Kidney (tissue), 14 donors: ENCODE data around the gene NLRP12. TPM values are rescaled to one million over a fixed set of nuclear protein-coding genes. Genes with fewer than 3 reads are reported as not detected.

Experiments used
- DNase-seq, 5 donors: peaks; one replicate each; pipeline ENCODE4 v3.0.0-alpha.2; 2013 to 2020
- FAIRE-seq: peaks from 2 replicates; lab custom pipeline; 2012; peaks lifted over from hg19 to GRCh38; lab: Jason Lieb, UNC
- H3K27ac ChIP-seq, 2 donors: one replicate each; pipeline ENCODE4 v1.7.0; 2013; ENCODE audit warnings: low read depth in 2 of 2, low read length in 2 of 2, inconsistent platforms in 1 of 2
- H3K27me3 ChIP-seq: one replicate; pipeline ENCODE4 v1.7.1; 2013; ENCODE audit warnings: low read length, inconsistent platforms; ENCODE audit not compliant: control insufficient read depth, insufficient read depth
- H3K36me3 ChIP-seq, 3 donors: one replicate each; pipeline versions ENCODE4 v1.7.0 to v1.7.1; 2013; ENCODE audit warnings: low read length in 3 of 3, control low read depth in 1 of 3, inconsistent platforms in 1 of 3; ENCODE audit not compliant: insufficient read depth in 3 of 3, control insufficient read depth in 2 of 3
- H3K4me1 ChIP-seq, 3 donors: one replicate each; pipeline versions ENCODE4 v1.7.0 to v1.7.1; 2013; ENCODE audit warnings: low read length in 3 of 3, inconsistent platforms in 1 of 3, low read depth in 1 of 3; ENCODE audit not compliant: control insufficient read depth in 2 of 3, insufficient read depth in 2 of 3
- H3K4me3 ChIP-seq, 3 donors: one replicate each; pipeline versions ENCODE4 v1.7.0 to v1.8.1; 2013; ENCODE audit warnings: low read length in 3 of 3, control low read depth in 1 of 3, inconsistent platforms in 1 of 3
- H3K9ac ChIP-seq, 3 donors: one replicate each; pipeline versions ENCODE4 v1.7.0 to v1.7.1; 2013; ENCODE audit warnings: low read length in 3 of 3, control low read depth in 1 of 3, inconsistent platforms in 1 of 3
- H3K9me3 ChIP-seq, 3 donors: one replicate each; pipeline versions ENCODE4 v1.7.0 to v1.7.1; 2013; ENCODE audit warnings: low read length in 3 of 3, control low read depth in 1 of 3, inconsistent platforms in 1 of 3; ENCODE audit not compliant: control insufficient read depth in 2 of 3, insufficient read depth in 1 of 3
- intact Hi-C: fragments of 100-400 bp; cut with DNase I; formaldehyde crosslinking; loops from one replicate; pipeline ENCODE4 v1.11.1; 2022
- polyA plus RNA-seq: library from polyadenylated mRNA; stranded (reverse); fragments of 350-450 nt; fragmentation: Illumina TruSeq; extraction: RNeasy Lipid Tissue Mini Kit (QIAGEN cat#74804); gene quantifications from one replicate; pipeline ENCODE4 v1.2.3, GENCODE V29; 2014; ENCODE audit warnings: low read depth, low replicate concordance; ENCODE audit not compliant: insufficient read depth
- total RNA-seq: library from RNA; stranded (reverse); fragmentation: NEBNext Ultra II Directional; extraction: Animal tissue kit (Norgen Biotek cat#: 25700); gene quantifications from one replicate; pipeline ENCODE4 v1.2.1, GENCODE V29; 2021
- TF ChIP-seq, protein P1 (sequence below): IDR thresholded peaks from 3 replicates; pipeline ENCODE4 v1.5.1; 2012; ENCODE audit warnings: mild to moderate bottlenecking, moderate library complexity, borderline replicate concordance; ENCODE audit not compliant: insufficient read depth; ENCODE audit errors: extremely low read depth
- donor health status: control.
- donor health status: control.
- donor health status: control.
- donor health status: control.
- donor health status: control.
- donor health status: DM: yes; HTN: yes; CAD: no.
- donor health status: Normal renal cell carcinoma (clear cell type).

NLRP12 gene
- total and polyA plus RNA-seq, 2 donors from 2014 or later, result 1.1 TPM; not detected in 1

DNA sequence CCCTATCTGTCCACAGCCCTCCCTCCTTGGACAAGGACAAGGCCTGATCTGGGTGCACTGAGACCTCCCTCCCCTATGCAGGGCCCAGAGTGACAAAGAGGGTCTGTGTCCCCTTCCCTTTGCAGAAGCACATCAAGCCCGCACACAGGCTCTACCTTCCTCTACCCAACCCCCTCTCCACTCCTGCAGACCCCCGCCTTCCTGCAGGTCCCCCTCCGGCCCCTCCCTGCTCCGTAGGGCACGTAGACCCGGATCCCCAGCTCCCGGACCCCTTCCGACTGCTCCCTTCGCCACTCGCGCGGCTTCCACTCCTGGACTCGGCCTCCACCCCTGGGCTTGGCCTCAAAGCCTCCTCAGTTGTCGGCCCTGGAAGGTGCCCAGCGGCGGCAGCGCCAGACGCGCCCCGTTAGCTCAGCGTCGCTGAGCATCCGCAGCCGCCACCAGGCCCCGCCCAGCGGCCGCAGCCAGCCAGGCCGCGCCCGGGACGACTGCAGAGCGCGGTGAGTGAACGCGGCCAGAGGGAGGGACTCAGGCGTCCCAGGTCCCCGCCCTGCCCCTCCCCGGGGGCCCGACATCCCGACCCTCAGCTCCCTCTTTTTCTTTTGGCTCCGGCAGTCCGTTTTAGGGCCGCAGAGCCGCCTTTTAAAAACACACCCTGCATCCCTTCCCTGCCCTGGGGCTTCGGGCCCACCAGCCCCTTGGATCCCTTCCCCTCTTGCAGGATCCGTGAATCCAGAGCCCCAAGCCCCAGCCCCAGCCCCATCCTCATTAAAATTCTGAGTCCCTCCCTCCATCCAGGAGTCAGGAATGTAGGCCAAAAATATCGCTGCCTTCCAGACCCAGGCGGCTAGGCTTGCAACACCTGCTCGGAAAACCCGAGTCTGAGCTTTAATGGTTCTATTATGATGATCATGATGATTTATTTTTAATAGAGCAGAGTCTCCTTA is 42.1 kb upstream of the NLRP12 start:
- H3K4me1 ChIP-seq, result peaks cover 0 to 4% (median 0%) of the 10 kb centered on the region in 3 donors
- H3K27me3 ChIP-seq, result no peaks in the 10 kb centered on the region
- peak overlapping the region in 2 of 3 donors; percentile 55 to 56 for H3K4me3 ChIP-seq
- H3K27ac ChIP-seq, result peak overlapping the region in 1 of 2 donors; percentile 4
- intact Hi-C loops, result no loop called here
- no peaks in the 10 kb centered on the region for H3K9me3 ChIP-seq
- TF ChIP-seq, protein P1, sequence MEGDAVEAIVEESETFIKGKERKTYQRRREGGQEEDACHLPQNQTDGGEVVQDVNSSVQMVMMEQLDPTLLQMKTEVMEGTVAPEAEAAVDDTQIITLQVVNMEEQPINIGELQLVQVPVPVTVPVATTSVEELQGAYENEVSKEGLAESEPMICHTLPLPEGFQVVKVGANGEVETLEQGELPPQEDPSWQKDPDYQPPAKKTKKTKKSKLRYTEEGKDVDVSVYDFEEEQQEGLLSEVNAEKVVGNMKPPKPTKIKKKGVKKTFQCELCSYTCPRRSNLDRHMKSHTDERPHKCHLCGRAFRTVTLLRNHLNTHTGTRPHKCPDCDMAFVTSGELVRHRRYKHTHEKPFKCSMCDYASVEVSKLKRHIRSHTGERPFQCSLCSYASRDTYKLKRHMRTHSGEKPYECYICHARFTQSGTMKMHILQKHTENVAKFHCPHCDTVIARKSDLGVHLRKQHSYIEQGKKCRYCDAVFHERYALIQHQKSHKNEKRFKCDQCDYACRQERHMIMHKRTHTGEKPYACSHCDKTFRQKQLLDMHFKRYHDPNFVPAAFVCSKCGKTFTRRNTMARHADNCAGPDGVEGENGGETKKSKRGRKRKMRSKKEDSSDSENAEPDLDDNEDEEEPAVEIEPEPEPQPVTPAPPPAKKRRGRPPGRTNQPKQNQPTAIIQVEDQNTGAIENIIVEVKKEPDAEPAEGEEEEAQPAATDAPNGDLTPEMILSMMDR, result no peak
- H3K9ac ChIP-seq, result peak overlapping the region in 1 of 3 donors; percentile 69
- FAIRE-seq (no peak), DNase-seq (peak; percentile 77 to 89 (median 87))
- no peaks in the 10 kb centered on the region for H3K36me3 ChIP-seq

DNA sequence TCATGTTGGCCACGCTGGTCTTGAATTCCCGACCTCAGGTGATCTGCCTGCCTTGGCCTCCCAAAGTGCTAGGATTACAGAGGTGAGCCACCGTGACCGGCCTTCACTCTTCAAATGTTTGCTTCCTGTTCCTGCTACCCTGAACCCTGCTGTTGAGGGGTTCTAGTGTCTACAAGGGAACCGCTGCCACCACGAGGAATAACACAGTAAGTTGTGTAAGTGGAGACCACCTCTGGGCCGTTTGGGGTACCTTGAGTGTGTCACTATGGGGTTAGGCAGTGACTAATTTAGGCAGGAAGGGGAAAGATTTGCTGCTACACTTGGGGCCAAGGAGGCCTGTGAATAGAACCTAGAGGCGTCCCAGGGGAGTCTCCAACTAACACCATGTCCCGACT is 41.4 kb upstream of the NLRP12 start:
- DNase-seq, result peak in 1 of 5 donors; percentile 52
- Histone ChIP-seq H3K9ac (no peak overlapping the region), H3K4me3 (peak overlapping the region in 1 of 3 donors; percentile 34), H3K9me3 (no peaks in the 10 kb centered on the region), H3K4me1 (peaks cover 0 to 4% (median 0%) of the 10 kb centered on the region in 3 donors), H3K27me3 (no peaks in the 10 kb centered on the region), H3K27ac (peak overlapping the region in 1 of 2 donors; percentile 4), H3K36me3 (no peaks in the 10 kb centered on the region)
- intact Hi-C loops, result no loop called here
- FAIRE-seq, result no peak
- TF ChIP-seq, protein P1, result no peak

DNA sequence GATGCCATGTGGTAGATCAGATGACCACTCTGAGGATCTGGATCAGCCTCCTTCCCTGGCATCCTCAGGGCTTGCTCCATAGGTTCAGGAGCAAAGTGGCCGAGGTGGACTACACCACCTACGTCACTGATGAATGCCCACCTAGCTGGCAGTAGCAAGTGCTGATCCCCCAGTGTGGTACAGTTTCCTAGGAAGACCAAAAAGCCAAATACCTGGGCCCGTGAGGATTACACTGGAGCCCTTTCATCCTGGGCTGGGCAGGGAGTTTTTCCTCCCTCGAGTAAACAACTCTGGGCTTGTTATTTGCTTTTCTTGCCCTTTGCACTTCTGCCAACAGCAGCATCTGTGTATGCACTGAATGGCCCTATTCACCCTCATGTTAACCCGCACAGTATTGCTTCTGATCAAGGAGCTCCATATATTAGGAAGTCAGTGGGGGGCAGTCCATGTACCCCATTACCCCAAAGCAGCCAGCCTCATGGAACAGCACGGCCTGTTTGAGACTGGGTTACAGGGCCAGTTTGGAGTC is 40.3 kb upstream of the NLRP12 start:
- Histone ChIP-seq H3K4me3 (no peak overlapping the region), H3K4me1 (peaks cover 0 to 4% (median 0%) of the 10 kb centered on the region in 3 donors), H3K27me3 (no peaks in the 10 kb centered on the region), H3K9me3 (no peaks in the 10 kb centered on the region), H3K27ac (no peak overlapping the region), H3K36me3 (no peaks in the 10 kb centered on the region), H3K9ac (no peak overlapping the region)
- FAIRE-seq (no peak), DNase-seq (no peak)
- TF ChIP-seq, protein P1, result no peak
- intact Hi-C loops, result no loop called here
